ENCODE data around the gene CRX.

DNA sequence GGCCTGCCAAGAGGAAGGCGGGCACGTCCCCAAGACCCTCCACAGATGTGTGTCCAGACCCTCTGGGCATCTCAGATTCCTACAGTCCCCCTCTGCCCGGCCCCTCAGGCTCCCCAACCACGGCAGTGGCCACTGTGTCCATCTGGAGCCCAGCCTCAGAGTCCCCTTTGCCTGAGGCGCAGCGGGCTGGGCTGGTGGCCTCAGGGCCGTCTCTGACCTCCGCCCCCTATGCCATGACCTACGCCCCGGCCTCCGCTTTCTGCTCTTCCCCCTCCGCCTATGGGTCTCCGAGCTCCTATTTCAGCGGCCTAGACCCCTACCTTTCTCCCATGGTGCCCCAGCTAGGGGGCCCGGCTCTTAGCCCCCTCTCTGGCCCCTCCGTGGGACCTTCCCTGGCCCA, 17.7 kb downstream of the CRX start:
- TF ChIP-seq EP300 (IDR thresholded peaks at IDR 0.05) = no peak
- TF ChIP-seq, protein P1, sequence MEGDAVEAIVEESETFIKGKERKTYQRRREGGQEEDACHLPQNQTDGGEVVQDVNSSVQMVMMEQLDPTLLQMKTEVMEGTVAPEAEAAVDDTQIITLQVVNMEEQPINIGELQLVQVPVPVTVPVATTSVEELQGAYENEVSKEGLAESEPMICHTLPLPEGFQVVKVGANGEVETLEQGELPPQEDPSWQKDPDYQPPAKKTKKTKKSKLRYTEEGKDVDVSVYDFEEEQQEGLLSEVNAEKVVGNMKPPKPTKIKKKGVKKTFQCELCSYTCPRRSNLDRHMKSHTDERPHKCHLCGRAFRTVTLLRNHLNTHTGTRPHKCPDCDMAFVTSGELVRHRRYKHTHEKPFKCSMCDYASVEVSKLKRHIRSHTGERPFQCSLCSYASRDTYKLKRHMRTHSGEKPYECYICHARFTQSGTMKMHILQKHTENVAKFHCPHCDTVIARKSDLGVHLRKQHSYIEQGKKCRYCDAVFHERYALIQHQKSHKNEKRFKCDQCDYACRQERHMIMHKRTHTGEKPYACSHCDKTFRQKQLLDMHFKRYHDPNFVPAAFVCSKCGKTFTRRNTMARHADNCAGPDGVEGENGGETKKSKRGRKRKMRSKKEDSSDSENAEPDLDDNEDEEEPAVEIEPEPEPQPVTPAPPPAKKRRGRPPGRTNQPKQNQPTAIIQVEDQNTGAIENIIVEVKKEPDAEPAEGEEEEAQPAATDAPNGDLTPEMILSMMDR (IDR thresholded peaks at IDR 0.05) = no peak

Data from ovary (tissue), 3 donors.